PC-9 (cell line): ENCODE measurements around the gene LTK.

Experiments
- EZH2 ChIP-seq: fragments of 200-600 bp; sonication (generic); IDR thresholded peaks from 2 replicates; pipeline ENCODE4 v1.8.0; 2017; ENCODE audit warnings: antibody characterized with exemption, low read depth
- TF ChIP-seq, protein P1 (sequence below): fragments of 200-600 bp; sonication (generic); conservative IDR thresholded peaks from 2 replicates; pipeline ENCODE4 v1.6.1; 2017; ENCODE audit warnings: mixed run types, antibody characterized with exemption, mild to moderate bottlenecking, moderate library complexity

DNA sequence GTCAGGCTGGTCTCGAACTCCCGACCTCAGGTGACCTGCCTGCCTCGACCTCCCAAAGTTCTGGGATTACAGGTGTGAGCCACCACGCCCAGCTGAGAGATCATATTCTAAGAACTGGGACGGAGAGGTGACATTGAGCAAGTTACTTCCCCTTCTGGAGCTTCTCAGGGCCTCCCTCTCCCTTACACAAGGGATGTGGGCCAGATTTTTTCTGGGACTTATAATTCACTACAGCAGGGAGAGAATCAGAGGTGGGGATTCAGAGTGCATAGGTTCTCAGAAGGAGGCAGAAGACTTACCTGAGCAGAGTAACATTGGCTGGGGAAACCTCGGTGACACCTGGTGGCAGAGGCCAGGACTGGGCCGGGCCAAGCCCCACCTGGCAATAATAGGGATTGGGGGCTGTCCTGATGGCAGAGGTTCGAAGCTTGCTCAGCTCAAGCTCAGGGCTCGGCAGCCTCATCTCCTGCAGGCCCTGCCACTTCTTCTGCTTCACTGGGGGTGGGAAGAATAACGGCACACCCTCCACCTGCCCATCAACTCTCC lies 6.8 kb downstream of the LTK start:
- TF ChIP-seq, protein P1, sequence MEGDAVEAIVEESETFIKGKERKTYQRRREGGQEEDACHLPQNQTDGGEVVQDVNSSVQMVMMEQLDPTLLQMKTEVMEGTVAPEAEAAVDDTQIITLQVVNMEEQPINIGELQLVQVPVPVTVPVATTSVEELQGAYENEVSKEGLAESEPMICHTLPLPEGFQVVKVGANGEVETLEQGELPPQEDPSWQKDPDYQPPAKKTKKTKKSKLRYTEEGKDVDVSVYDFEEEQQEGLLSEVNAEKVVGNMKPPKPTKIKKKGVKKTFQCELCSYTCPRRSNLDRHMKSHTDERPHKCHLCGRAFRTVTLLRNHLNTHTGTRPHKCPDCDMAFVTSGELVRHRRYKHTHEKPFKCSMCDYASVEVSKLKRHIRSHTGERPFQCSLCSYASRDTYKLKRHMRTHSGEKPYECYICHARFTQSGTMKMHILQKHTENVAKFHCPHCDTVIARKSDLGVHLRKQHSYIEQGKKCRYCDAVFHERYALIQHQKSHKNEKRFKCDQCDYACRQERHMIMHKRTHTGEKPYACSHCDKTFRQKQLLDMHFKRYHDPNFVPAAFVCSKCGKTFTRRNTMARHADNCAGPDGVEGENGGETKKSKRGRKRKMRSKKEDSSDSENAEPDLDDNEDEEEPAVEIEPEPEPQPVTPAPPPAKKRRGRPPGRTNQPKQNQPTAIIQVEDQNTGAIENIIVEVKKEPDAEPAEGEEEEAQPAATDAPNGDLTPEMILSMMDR, result no peak
- TF ChIP-seq EZH2, result no peak
